ENCODE results near the gene DOCK7.
"Not testable (repeated sequence)": the region's sequence is repeated elsewhere in the genome, so short reads cannot be mapped to it uniquely, and the experiment has no call there.

The DOCK7 gene

DNA sequence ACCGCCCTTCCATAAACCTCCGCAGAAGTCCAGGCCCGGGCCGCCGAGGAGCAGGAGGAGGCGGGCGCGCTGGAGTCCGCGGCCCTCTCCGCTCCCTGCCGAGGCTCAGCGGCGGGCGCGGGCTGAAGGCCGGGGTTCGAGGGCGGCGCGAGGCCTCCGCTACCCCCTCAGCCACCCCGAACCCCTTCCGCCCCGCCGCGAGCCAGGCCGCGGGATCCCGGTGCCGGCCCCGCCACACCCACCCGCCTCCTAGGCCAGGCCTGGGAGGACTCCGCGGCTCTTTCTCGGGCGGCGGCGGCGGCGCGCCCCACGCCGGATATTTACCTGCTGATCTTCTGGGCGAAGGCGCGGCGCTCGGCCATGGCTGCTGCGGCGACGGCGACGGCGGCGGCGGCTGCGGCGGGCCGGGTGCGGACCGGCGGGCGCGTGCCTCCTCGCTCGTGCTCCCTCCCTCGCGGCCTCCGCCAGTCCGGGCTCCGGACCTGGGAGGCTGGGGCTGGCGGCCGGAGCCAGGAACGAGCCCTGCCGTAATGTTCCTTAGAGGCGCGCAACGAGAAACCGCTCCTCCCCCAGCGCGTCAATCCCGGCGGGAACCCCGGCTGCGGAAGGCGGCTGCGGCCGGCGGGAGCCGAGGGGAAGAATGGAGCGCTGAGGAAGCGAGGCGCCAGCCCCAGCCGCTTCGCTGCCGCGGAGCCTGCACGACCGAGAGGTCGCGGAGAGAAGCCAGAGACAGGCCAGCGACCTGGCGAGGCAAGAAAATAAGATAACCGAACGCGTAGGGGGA, at the start of gene DOCK7:
Gene DOCK7 (minus strand): TSS at position 484 of the 784 bp plus-strand sequence. CDS start 122 bp downstream, at position 362.
- DNase-seq (ENCODE audit: low spot score), result peak; percentile 64

DNA sequence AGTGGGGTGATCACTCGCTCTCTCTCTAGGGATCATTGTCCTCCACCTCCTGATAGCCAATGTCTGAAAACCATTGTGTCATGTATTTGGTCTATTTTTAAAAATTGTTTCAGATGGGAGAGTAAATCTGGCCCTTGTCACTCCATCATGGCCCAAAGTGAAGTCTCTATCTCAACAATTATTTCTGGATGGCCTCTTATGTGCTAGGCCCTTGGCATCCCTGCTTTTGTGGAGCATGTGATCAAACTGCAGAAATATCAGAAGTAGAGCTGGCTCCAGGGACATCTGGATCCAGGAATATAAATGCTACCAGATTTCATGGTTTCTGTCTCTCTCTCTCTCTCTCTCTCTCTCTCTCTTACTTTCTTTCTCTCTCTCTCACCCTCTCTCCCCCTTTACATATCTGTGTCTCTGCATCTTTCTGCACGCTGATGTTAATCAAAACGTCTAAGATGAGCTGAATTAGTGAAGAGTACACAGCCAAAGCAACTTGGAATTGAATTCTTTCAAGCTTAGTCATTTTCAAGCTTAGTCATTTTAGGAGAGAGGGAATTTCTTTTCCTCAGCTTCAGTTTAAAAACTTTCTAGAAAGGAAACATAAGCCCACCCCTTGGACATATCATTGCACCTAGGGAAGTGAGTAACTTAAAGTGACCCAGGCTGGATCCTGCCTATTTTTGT, 47.4 kb upstream of the DOCK7 start:
- DNase-seq (ENCODE audit: low spot score), result no peak

- no peak for DNase-seq (ENCODE audit: low spot score)
Observed at GRCh38 chr1:62732331-62732730, 44.1 kb upstream of the DOCK7 start.

GRCh38 chr1:62728963-62729362, 40.8 kb upstream of the DOCK7 start:
- DNase-seq (ENCODE audit: low spot score), result no peak

- DNase-seq (ENCODE audit: low spot score), result no peak
Observed at GRCh38 chr1:62727656-62728407, 39.6 kb upstream of the DOCK7 start.

GRCh38 chr1:62726011-62726442, 37.8 kb upstream of the DOCK7 start:
- no peak for DNase-seq (ENCODE audit: low spot score)

DNA sequence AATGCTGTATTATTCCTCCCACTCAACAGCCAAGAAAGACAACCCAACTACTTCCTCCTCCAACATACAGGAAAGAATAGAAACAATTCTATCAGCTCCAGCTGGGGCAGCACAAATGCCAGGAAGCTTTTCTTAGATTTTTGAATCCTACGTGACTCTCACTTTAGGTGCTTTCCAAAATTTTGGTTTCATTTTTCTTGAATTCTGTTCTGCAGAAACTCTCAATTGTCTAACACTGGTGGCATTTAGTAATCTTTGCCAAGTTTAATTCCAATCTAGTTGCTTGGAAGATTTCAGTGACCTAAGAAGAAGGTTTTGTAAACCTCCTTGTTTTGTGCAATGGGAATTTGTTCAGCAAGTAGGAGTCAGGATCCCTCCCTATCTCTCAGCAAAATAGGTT, 37.1 kb upstream of the DOCK7 start:
- no peak for DNase-seq (ENCODE audit: low spot score)

DNA sequence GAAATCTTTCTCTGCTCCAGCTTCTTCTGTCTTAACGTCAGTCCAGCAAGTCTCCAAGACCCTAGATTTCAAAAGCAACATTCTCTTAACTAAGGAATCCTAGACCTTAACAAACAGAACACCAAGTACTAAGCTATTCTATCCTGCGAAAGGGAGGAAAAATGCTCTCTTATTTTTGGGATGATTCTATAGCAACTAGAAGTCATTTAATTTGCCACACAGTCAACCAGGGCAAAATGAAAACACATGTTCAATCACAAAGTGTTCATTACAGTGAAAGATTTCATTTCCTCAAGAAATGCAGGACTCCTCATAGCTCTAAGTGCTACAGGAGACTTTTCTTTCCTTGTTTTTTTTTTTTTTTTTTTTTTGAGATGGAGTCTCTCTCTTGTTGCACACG, 36.2 kb upstream of the DOCK7 start:
- no peak for DNase-seq (ENCODE audit: low spot score)

DNA sequence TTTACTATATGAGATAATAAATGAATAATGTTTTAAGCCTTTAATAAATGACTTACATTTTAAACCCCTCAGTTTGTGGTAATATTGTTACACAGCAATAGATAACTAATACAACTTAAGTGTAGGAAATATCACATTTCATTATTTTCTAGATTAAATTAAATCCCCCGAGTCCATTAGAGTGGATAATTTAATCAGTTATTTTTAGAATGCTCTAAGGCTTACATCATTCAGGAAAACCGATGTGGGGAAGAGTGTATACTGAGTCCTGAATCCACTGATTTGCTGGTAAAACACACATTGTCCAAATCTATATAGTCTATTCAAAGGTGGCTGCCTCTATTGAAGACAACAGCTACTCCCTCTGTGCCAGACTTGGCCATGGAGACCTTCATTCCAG, 35.7 kb upstream of the DOCK7 start:
- no peak for DNase-seq (ENCODE audit: low spot score)

DNA sequence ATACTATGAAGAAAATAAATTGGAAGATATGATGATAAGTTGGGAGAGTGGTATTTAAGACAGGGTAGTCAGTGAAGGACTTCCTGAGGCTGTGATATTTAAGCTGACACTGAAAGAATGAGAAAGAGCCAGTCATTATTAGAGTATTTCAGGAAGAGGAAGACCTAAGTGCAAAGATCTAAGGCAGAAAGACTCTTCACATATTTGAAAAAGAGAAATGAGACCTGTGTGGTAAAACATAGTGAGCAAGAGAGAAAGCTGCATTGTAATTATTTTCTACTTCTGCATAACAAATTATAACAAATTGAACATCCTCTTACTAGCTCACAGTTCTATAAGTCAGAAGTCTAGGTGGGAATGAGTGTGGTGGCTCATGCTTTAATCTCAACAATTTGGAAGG, 34.6 kb upstream of the DOCK7 start:
- no peak for DNase-seq (ENCODE audit: low spot score)

DNA sequence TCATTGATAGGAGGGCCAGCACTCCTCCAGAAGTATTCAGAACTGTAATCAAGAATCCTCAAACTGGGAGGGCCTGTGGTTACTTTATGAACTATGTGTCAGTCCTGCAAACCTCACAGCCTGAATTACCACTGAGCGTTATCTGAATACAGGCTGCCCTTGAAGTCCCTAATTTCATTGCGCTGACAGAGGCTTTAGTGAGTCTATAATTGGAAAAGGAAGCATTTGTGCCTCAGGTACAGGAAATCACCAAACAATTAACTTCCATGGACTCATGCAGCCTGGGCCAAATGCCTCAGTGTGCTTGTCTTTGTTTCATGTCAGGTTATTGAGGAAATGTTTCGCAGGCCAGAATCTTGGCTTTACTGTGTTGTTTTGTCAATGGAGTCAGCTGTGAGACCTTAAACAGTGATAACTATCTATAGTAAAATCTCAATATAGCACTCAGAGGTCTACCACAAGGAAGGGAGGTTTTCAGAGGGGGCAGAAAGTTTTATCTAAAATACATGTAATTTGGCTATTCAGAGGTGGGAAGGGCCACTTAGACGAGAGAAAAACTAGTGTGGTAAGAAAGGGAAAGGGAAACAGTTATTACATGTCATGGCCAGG, 32.9 kb upstream of the DOCK7 start:
- no peak for DNase-seq (ENCODE audit: low spot score)

DNA sequence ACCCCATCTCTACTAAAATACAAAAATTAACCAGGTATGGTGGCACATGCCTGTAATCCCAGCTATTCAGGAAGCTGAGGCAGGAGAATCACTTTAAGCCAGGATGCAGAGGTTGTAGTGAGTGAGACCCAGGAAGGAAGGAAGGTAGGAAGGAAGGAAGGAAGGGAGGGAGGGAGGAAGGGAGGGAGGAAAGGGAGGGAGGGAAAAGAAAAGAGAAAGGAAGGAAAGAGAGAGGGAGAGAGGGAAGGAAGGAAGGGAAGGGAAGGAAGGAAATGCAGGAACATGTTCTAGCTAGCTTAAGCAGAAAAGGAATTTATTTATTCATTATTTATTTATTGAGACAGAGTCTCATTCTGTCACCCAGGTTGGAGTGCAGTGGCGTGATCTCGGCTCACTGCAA, 30.2 kb upstream of the DOCK7 start:
- not testable (repeated sequence) for DNase-seq (ENCODE audit: low spot score)

- no peak for DNase-seq (ENCODE audit: low spot score)
Observed at GRCh38 chr1:62717483-62717882, 29.3 kb upstream of the DOCK7 start.

GRCh38 chr1:62716397-62716796, 28.2 kb upstream of the DOCK7 start:
- DNase-seq (ENCODE audit: low spot score), result no peak

DNA sequence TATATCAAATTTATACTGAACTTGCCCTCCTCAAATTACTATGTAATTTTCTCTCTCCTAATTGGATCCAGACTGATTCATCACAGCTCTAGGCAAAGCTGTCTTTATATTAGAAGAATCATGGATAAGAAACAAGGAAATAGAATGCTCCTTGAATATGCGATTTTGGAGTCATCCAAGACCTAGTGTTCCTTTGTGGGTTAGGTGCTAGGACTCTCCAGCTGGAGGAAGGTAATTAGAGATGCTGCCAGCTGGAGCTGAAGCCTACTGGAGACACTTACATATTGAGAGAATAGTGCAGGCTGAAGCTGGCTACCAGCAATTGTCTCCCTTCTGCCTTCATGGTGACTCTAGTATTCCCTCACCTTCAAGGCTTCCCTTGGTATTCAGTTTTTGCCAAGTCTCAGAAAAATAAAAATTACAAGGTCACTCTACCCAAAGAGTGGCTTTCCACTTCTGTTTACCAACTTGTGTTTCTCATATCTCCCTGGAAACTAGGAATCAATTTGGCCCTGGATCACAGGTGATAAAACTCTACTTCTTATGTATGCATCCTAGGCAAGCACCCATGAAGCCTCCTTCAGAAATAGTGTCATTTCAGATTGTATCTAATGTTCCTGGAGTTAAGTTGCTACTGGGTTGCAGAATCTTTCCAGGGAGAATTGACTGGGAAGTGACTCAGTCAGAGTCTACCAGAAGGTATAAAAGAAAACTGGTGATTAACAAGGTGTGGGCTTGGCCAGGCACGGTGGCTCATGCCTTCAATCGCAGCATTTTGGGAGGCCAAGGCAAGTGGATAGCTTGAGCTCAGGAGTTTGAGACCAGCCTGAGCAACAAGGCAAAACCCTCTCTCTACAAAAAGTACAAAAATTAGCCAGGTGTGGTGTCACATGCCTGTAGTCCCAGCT, 24.4 kb upstream of the DOCK7 start:
- DNase-seq (ENCODE audit: low spot score), result no peak

- DNase-seq (ENCODE audit: low spot score), result no peak
Observed at GRCh38 chr1:62707744-62708120, 19.5 kb upstream of the DOCK7 start.

GRCh38 chr1:62706985-62707743, 19.0 kb upstream of the DOCK7 start:
- DNase-seq (ENCODE audit: low spot score), result no peak

DNA sequence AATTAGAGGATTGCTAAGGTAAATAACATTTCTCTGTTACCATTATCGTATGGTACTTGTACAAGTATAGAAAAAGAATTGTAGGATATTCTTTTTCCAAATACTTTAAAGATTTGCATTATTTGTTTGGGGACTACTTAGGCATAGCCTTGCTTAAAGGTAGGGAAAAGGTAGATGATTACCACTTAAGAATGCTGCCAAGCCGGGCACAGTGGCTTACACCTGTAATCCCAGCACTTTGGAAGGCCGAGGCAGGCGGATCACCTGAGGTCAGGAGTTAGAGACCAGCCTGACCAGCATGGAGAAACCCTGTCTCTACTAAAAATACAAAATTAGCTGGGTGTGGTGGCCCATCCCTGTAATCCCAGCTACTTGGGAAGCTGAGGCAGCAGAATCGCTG, 10.0 kb upstream of the DOCK7 start:
- not testable (repeated sequence) for DNase-seq (ENCODE audit: low spot score)

DNA sequence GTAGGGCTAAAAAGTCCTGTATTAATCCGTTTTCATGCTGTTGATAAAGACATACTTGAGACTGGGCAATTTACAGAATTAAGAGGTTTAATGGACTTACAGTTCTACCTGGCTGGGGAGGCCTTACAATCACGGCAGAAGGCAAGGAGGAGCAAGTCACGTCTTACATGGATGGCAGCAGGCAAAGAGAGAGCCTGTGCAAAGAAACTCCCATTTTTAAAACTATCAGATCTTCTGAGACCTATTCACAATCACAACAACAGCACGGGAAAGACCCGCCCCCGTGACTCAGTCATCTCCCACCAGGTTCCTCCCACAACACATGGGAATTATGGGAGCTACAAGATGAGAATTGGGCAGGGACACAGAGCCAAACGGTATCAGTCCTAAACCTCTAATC, 6.3 kb upstream of the DOCK7 start:
- DNase-seq (ENCODE audit: low spot score), result not testable (repeated sequence)

- no peak for DNase-seq (ENCODE audit: low spot score)
Observed at GRCh38 chr1:62693123-62693522, 4.9 kb upstream of the DOCK7 start.

All from germinal center (tissue), 1 donor.